ENCODE data around the gene SRSF3.

Gene SRSF3

GRCh38 chr6:36590237-36590636, 3.9 kb upstream of the SRSF3 start:
- no peak overlapping the region for H3K4me3 ChIP-seq (ENCODE audit: control insufficient read depth, low read depth, low read length)
- TF ChIP-seq CTCF (conservative IDR thresholded peaks at IDR 0.05; ENCODE audit: control insufficient read depth, insufficient read depth, low read depth, low read length), result no peak
- peak; percentile 81 for DNase-seq (ENCODE audit: low read depth)

- TF ChIP-seq CTCF (conservative IDR thresholded peaks at IDR 0.05; ENCODE audit: control insufficient read depth, insufficient read depth, low read depth, low read length), result no peak
- no peak overlapping the region for H3K4me3 ChIP-seq (ENCODE audit: control insufficient read depth, low read depth, low read length)
- no peak for DNase-seq (ENCODE audit: low read depth)
Observed at GRCh38 chr6:36592221-36592655, 1.9 kb upstream of the SRSF3 start.

- peak; percentile 50 for DNase-seq (ENCODE audit: low read depth)
- peak overlapping the region; percentile 47 for H3K4me3 ChIP-seq (ENCODE audit: control insufficient read depth, low read depth, low read length)
- no peak for TF ChIP-seq CTCF (conservative IDR thresholded peaks at IDR 0.05; ENCODE audit: control insufficient read depth, insufficient read depth, low read depth, low read length)
Observed at GRCh38 chr6:36593569-36594028, 563 bp upstream of the SRSF3 start.

GRCh38 chr6:36594816-36595643, 868 bp downstream of the SRSF3 start:
- TF ChIP-seq CTCF (conservative IDR thresholded peaks at IDR 0.05; ENCODE audit: control insufficient read depth, insufficient read depth, low read depth, low read length), result no peak
- DNase-seq (ENCODE audit: low read depth), result peak; percentile 71
- peak overlapping the region; percentile 100 for H3K4me3 ChIP-seq (ENCODE audit: control insufficient read depth, low read depth, low read length)

- peak; percentile 42 for DNase-seq (ENCODE audit: low read depth)
- no peak for TF ChIP-seq CTCF (conservative IDR thresholded peaks at IDR 0.05; ENCODE audit: control insufficient read depth, insufficient read depth, low read depth, low read length)
- H3K4me3 ChIP-seq (ENCODE audit: control insufficient read depth, low read depth, low read length), result peak overlapping the region; percentile 100
Observed at GRCh38 chr6:36596356-36596755, 2.2 kb downstream of the SRSF3 start.

GRCh38 chr6:36597775-36598174, 3.6 kb downstream of the SRSF3 start:
- TF ChIP-seq CTCF (conservative IDR thresholded peaks at IDR 0.05; ENCODE audit: control insufficient read depth, insufficient read depth, low read depth, low read length), result no peak
- DNase-seq (ENCODE audit: low read depth), result no peak
- peak overlapping the region; percentile 100 for H3K4me3 ChIP-seq (ENCODE audit: control insufficient read depth, low read depth, low read length)

Data from fibroblast of mammary gland (primary cell).